Mesenchymal stem cell (in vitro differentiated cells and primary cell): ENCODE measurements around the gene CENPS.

ENCODE experiments used
- DNase-seq: peaks from one replicate; pipeline ENCODE4 v3.0.0-alpha.2; 2013
- H2AFZ ChIP-seq: one replicate; pipeline ENCODE4 v1.6.1; 2013; ENCODE audit warnings: low read depth, mild to moderate bottlenecking, control low read depth, inconsistent platforms, low read length, moderate library complexity
- H2AK5ac ChIP-seq: 2 replicates; pipeline ENCODE4 v1.6.1; 2013; ENCODE audit warnings: low read length, moderate library complexity, mild to moderate bottlenecking, inconsistent platforms; ENCODE audit not compliant: severe bottlenecking
- H2BK120ac ChIP-seq: one replicate; pipeline ENCODE4 v1.6.1; 2013; ENCODE audit warnings: low read depth, mild to moderate bottlenecking, inconsistent platforms, low read length, moderate library complexity
- H2BK12ac ChIP-seq, 2 experiments: one replicate each; pipeline ENCODE4 v1.6.1; 2013; ENCODE audit warnings: inconsistent platforms in 2 of 2, low read length in 2 of 2, mild to moderate bottlenecking in 2 of 2, moderate library complexity in 2 of 2, control low read depth in 1 of 2
- H2BK15ac ChIP-seq: one replicate; pipeline ENCODE4 v1.6.1; 2013; ENCODE audit warnings: mild to moderate bottlenecking, low read depth, inconsistent platforms; ENCODE audit not compliant: poor library complexity, severe bottlenecking
- H2BK5ac ChIP-seq: 2 replicates; pipeline ENCODE4 v1.6.1; 2013; ENCODE audit warnings: low read depth, mild to moderate bottlenecking, low read length, control low read depth, inconsistent platforms; ENCODE audit not compliant: poor library complexity, severe bottlenecking
- H3K14ac ChIP-seq, 2 experiments: one replicate each; pipeline ENCODE4 v1.6.1; 2013; ENCODE audit warnings: inconsistent platforms in 2 of 2, low read length in 2 of 2, control low read depth in 1 of 2, mild to moderate bottlenecking in 1 of 2, moderate library complexity in 1 of 2
- H3K18ac ChIP-seq, 2 experiments: one replicate each; pipeline ENCODE4 v1.6.1; 2013; ENCODE audit warnings: inconsistent platforms in 2 of 2, low read length in 2 of 2, control low read depth in 1 of 2, low read depth in 1 of 2, mild to moderate bottlenecking in 1 of 2
- H3K23ac ChIP-seq, 2 experiments: one replicate each; pipeline ENCODE4 v1.6.1; 2013; ENCODE audit warnings: inconsistent platforms in 2 of 2, low read length in 2 of 2, mild to moderate bottlenecking in 2 of 2, moderate library complexity in 2 of 2, control low read depth in 1 of 2
- H3K27ac ChIP-seq: 2 replicates; pipeline ENCODE4 v1.5.1; 2013; ENCODE audit warnings: mild to moderate bottlenecking, moderate library complexity, low read length, control low read depth, inconsistent platforms; ENCODE audit not compliant: poor library complexity, severe bottlenecking
- H3K27me3 ChIP-seq, 2 experiments: 2 replicates each; pipeline versions ENCODE4 v1.6.1 to v1.7.0; 2013; ENCODE audit warnings: low read length in 2 of 2, mild to moderate bottlenecking in 2 of 2, moderate library complexity in 2 of 2, control low read depth in 1 of 2, inconsistent platforms in 1 of 2; ENCODE audit not compliant: control insufficient read depth in 1 of 2, insufficient read depth in 1 of 2
- H3K36me3 ChIP-seq, 2 experiments: 2 replicates each; pipeline versions ENCODE4 v1.6.1 to v1.7.0; 2013; ENCODE audit warnings: low read length in 2 of 2, control low read depth in 1 of 2, inconsistent platforms in 1 of 2, low read depth in 1 of 2, mild to moderate bottlenecking in 1 of 2; ENCODE audit not compliant: insufficient read depth in 2 of 2, control insufficient read depth in 1 of 2
- H3K4ac ChIP-seq, 2 experiments: one replicate each; pipeline ENCODE4 v1.6.1; 2013; ENCODE audit warnings: inconsistent platforms in 2 of 2, low read length in 2 of 2, mild to moderate bottlenecking in 2 of 2, moderate library complexity in 2 of 2, control low read depth in 1 of 2, low read depth in 1 of 2
- H3K4me1 ChIP-seq: 2 replicates; pipeline ENCODE4 v1.6.1; 2013; ENCODE audit warnings: low read depth, low read length, control low read depth; ENCODE audit not compliant: control insufficient read depth, insufficient read depth
- H3K4me2 ChIP-seq: 2 replicates; pipeline ENCODE4 v1.6.1; 2013; ENCODE audit warnings: low read length, mild to moderate bottlenecking, inconsistent platforms; ENCODE audit not compliant: poor library complexity, severe bottlenecking
- H3K4me3 ChIP-seq, 2 experiments: 2 replicates each; pipeline versions ENCODE4 v1.5.1 to v1.7.0; 2013; ENCODE audit warnings: low read length in 2 of 2, mild to moderate bottlenecking in 2 of 2, control low read depth in 1 of 2, low read depth in 1 of 2; ENCODE audit not compliant: insufficient read depth in 1 of 2
- H3K79me1 ChIP-seq: replicated peaks from 2 replicates; pipeline ENCODE4 v1.6.1; 2013; ENCODE audit warnings: mild to moderate bottlenecking, control low read depth, low read length, inconsistent platforms; ENCODE audit not compliant: poor library complexity, severe bottlenecking
- H3K9ac ChIP-seq: 2 replicates; pipeline ENCODE4 v1.7.0; 2013; ENCODE audit warnings: mild to moderate bottlenecking, low read length, moderate library complexity
- H3K9me3 ChIP-seq: 2 replicates; pipeline ENCODE4 v1.7.0; 2013; ENCODE audit warnings: mild to moderate bottlenecking, low read length; ENCODE audit not compliant: control insufficient read depth
- H4K8ac ChIP-seq: one replicate; pipeline ENCODE4 v1.6.1; 2013; ENCODE audit warnings: inconsistent platforms, mild to moderate bottlenecking, low read length, moderate library complexity
- H4K91ac ChIP-seq: one replicate; pipeline ENCODE4 v1.6.1; 2013; ENCODE audit warnings: mild to moderate bottlenecking, low read length, inconsistent platforms
- WGBS: methylation state at CpG from one replicate; pipeline ENCODE4 v1.1.7; 2013; ENCODE audit warnings: mixed read lengths; 5-methylcytosine and 5-hydroxymethylcytosine counted together

Gene CENPS

GRCh38 chr1:10431070-10431730 lies 967 bp downstream of the CENPS start:
- H3K79me1 ChIP-seq = peaks cover 30% of the 10 kb centered on the region
- H3K27me3 ChIP-seq = no peaks in the 10 kb centered on the region
- H3K27ac ChIP-seq = peak overlapping the region; percentile 75
- H3K9me3 ChIP-seq = no peaks in the 10 kb centered on the region
- peak overlapping the region; percentile 59 to 91 for H3K4ac ChIP-seq
- WGBS = 33% methylated on average over 30 of the region's 30 CpGs
- H2BK12ac ChIP-seq = no peak overlapping the region
- no peak overlapping the region for H2AK5ac ChIP-seq
- peak overlapping the region; percentile 96 for H3K4me2 ChIP-seq
- H4K8ac ChIP-seq = peak overlapping the region; percentile 91
- no peak overlapping the region for H3K23ac ChIP-seq
- H4K91ac ChIP-seq = peak overlapping the region; percentile 74
- peak overlapping the region; percentile 80 to 91 for H3K4me3 ChIP-seq
- peak overlapping the region; percentile 97 for H3K9ac ChIP-seq
- H3K18ac ChIP-seq = peak overlapping the region in 1 of 2 experiments; percentile 96
- H3K4me1 ChIP-seq = peaks cover 14% of the 10 kb centered on the region
- peak overlapping the region in 1 of 2 experiments; percentile 73 for H3K14ac ChIP-seq
- peak overlapping the region; percentile 66 for H2AFZ ChIP-seq
- H2BK5ac ChIP-seq = no peak overlapping the region
- H2BK120ac ChIP-seq = no peak overlapping the region
- H2BK15ac ChIP-seq = no peak overlapping the region
- no peak for DNase-seq
- H3K36me3 ChIP-seq = peaks cover 0 to 5% of the 10 kb centered on the region in 2 experiments

- no peak overlapping the region for H2AK5ac ChIP-seq
- H3K9ac ChIP-seq = no peak overlapping the region
- H3K14ac ChIP-seq = no peak overlapping the region
- no peaks in the 10 kb centered on the region for H3K9me3 ChIP-seq
- no peak overlapping the region for H3K4me2 ChIP-seq
- no peak overlapping the region for H3K27ac ChIP-seq
- H4K91ac ChIP-seq = no peak overlapping the region
- peaks cover 31% of the 10 kb centered on the region for H3K79me1 ChIP-seq
- H4K8ac ChIP-seq = no peak overlapping the region
- no peaks in the 10 kb centered on the region for H3K27me3 ChIP-seq
- H3K4ac ChIP-seq = no peak overlapping the region
- no peak overlapping the region for H2BK15ac ChIP-seq
- H3K36me3 ChIP-seq = peaks cover 0 to 5% of the 10 kb centered on the region in 2 experiments
- DNase-seq = no peak
- no peak overlapping the region for H3K23ac ChIP-seq
- H3K18ac ChIP-seq = no peak overlapping the region
- 96% methylated on average over 14 of the region's 14 CpGs for WGBS
- no peak overlapping the region for H2BK5ac ChIP-seq
- H2BK120ac ChIP-seq = no peak overlapping the region
- peaks cover 14% of the 10 kb centered on the region for H3K4me1 ChIP-seq
- H3K4me3 ChIP-seq = no peak overlapping the region
- H2AFZ ChIP-seq = no peak overlapping the region
- no peak overlapping the region for H2BK12ac ChIP-seq
Observed at GRCh38 chr1:10432910-10433700, 2.9 kb downstream of the CENPS start.

DNA sequence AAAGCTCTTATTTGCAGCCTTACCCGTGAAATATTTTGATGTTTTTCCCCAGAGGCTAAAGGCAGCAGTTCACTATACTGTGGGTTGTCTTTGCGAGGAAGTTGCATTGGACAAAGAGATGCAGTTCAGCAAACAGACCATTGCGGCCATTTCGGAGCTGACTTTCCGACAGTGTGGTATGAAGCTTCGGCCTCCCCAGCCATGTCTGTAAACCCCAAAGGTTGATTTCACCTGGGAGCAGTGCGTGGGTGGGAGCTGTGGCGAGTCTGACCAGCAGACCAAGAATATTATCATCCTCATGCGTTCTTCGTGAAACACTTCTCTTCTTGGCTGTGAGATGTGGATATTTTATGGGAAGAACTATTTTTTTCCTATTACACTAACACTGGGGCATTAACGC lies 3.6 kb downstream of the CENPS start:
- no peaks in the 10 kb centered on the region for H3K9me3 ChIP-seq
- H3K4me2 ChIP-seq = no peak overlapping the region
- H3K23ac ChIP-seq = no peak overlapping the region
- no peak overlapping the region for H2AFZ ChIP-seq
- H3K4me1 ChIP-seq = peaks cover 14% of the 10 kb centered on the region
- peaks cover 0 to 5% of the 10 kb centered on the region in 2 experiments for H3K36me3 ChIP-seq
- peaks cover 34% of the 10 kb centered on the region for H3K79me1 ChIP-seq
- no peak overlapping the region for H2AK5ac ChIP-seq
- no peak overlapping the region for H2BK12ac ChIP-seq
- H4K8ac ChIP-seq = no peak overlapping the region
- no peak overlapping the region for H2BK120ac ChIP-seq
- DNase-seq = no peak
- H2BK15ac ChIP-seq = no peak overlapping the region
- no peak overlapping the region for H4K91ac ChIP-seq
- no peak overlapping the region for H3K14ac ChIP-seq
- no peak overlapping the region for H3K27ac ChIP-seq
- 94% methylated on average over 8 of the region's 11 CpGs for WGBS
- H3K4ac ChIP-seq = no peak overlapping the region
- H2BK5ac ChIP-seq = no peak overlapping the region
- no peak overlapping the region for H3K9ac ChIP-seq
- H3K4me3 ChIP-seq = no peak overlapping the region
- no peak overlapping the region for H3K18ac ChIP-seq
- H3K27me3 ChIP-seq = no peaks in the 10 kb centered on the region

GRCh38 chr1:10434590-10434989 lies 4.4 kb downstream of the CENPS start:
- no peak overlapping the region for H3K18ac ChIP-seq
- H2AK5ac ChIP-seq = no peak overlapping the region
- no peak overlapping the region for H3K4me2 ChIP-seq
- no peak overlapping the region for H2BK15ac ChIP-seq
- no peak overlapping the region for H2BK5ac ChIP-seq
- H3K23ac ChIP-seq = no peak overlapping the region
- no peak overlapping the region for H2BK12ac ChIP-seq
- peaks cover 0 to 5% of the 10 kb centered on the region in 2 experiments for H3K36me3 ChIP-seq
- no peak for DNase-seq
- no peak overlapping the region for H3K27ac ChIP-seq
- H3K4me3 ChIP-seq = no peak overlapping the region
- no peaks in the 10 kb centered on the region for H3K27me3 ChIP-seq
- H4K8ac ChIP-seq = no peak overlapping the region
- no peaks in the 10 kb centered on the region for H3K9me3 ChIP-seq
- no peak overlapping the region for H2AFZ ChIP-seq
- H3K79me1 ChIP-seq = peaks cover 34% of the 10 kb centered on the region
- H3K14ac ChIP-seq = no peak overlapping the region
- H2BK120ac ChIP-seq = no peak overlapping the region
- H4K91ac ChIP-seq = no peak overlapping the region
- peaks cover 14% of the 10 kb centered on the region for H3K4me1 ChIP-seq
- H3K4ac ChIP-seq = no peak overlapping the region
- WGBS = 94% methylated on average over 5 of the region's 5 CpGs
- H3K9ac ChIP-seq = no peak overlapping the region
